CD1c-positive myeloid dendritic cell (primary cell): ENCODE results near the gene ZFPM1.

Experiments
- DNase-seq: peaks from one replicate; pipeline ENCODE4 v3.0.0-alpha.2; 2016; ENCODE audit errors: extremely low spot score

ZFPM1 gene

GRCh38 chr16:88453217-88453531 is at the start of gene ZFPM1:
TSS of gene ZFPM1 (plus strand) at chr16:88453280. CDS start at chr16:88453639, 359 bp downstream.
- DNase-seq: no peak

- DNase-seq: no peak
These were observed 49.1 kb upstream of the ZFPM1 start for GRCh38 chr16:88403794-88404581.

GRCh38 chr16:88404769-88405168 is 48.3 kb upstream of the ZFPM1 start:
- no peak for DNase-seq

GRCh38 chr16:88405216-88406060 is 47.6 kb upstream of the ZFPM1 start:
- DNase-seq: no peak

- DNase-seq: no peak
These were observed 46.7 kb upstream of the ZFPM1 start for GRCh38 chr16:88406096-88407041.

- DNase-seq: no peak
These were observed 46.0 kb upstream of the ZFPM1 start for GRCh38 chr16:88407042-88407420.

- DNase-seq: peak; percentile 46
These were observed 45.3 kb upstream of the ZFPM1 start for GRCh38 chr16:88407807-88408206.

- no peak for DNase-seq
These were observed 44.4 kb upstream of the ZFPM1 start for GRCh38 chr16:88408561-88409142.

GRCh38 chr16:88409296-88410065 is 43.6 kb upstream of the ZFPM1 start:
- no peak for DNase-seq

GRCh38 chr16:88410297-88410968 is 42.6 kb upstream of the ZFPM1 start:
- peak; percentile 35 for DNase-seq

GRCh38 chr16:88411951-88412576 is 41.0 kb upstream of the ZFPM1 start:
- DNase-seq: no peak

GRCh38 chr16:88412766-88413165 is 40.3 kb upstream of the ZFPM1 start:
- DNase-seq: no peak

- DNase-seq: no peak
These were observed 39.8 kb upstream of the ZFPM1 start for GRCh38 chr16:88413231-88413630.

- no peak for DNase-seq
These were observed 39.4 kb upstream of the ZFPM1 start for GRCh38 chr16:88413631-88414030.

GRCh38 chr16:88414521-88415380 is 38.3 kb upstream of the ZFPM1 start:
- no peak for DNase-seq

- DNase-seq: no peak
These were observed 37.7 kb upstream of the ZFPM1 start for GRCh38 chr16:88415381-88415705.

GRCh38 chr16:88415713-88416323 is 37.3 kb upstream of the ZFPM1 start:
- no peak for DNase-seq

GRCh38 chr16:88416686-88417085 is 36.4 kb upstream of the ZFPM1 start:
- no peak for DNase-seq
